H7 (cell line): ENCODE results near the gene NHEJ1. TPM values are rescaled to one million over a fixed set of nuclear protein-coding genes. Genes with fewer than 3 reads are reported as not detected.
A peak's percentile ranks its signal among the peaks of the same experiment; 100 is the strongest.

ENCODE experiments used
- DNase-seq: peaks from one replicate; pipeline ENCODE4 v3.0.0; 2012
- H3K27me3 ChIP-seq: 2 replicates; pipeline ENCODE4 v1.6.0; 2011; ENCODE audit warnings: mild to moderate bottlenecking, low read length; ENCODE audit not compliant: control insufficient read depth, insufficient read depth
- H3K36me3 ChIP-seq: replicated peaks from 2 replicates; pipeline ENCODE4 v1.5.1; 2011; ENCODE audit warnings: low read length; ENCODE audit not compliant: control insufficient read depth, insufficient read depth
- H3K4me3 ChIP-seq: 2 replicates; pipeline ENCODE4 v1.5.1; 2011; ENCODE audit warnings: low read depth, mild to moderate bottlenecking, control low read depth, low read length, moderate library complexity; ENCODE audit not compliant: insufficient read depth
- total RNA-seq: library from RNA; depleted of rRNA; stranded (reverse); fragments of >200 nt; shearing (Covaris generic); gene quantifications from 2 replicates; pipeline ENCODE4 v1.2.3, GENCODE V29; 2014

The NHEJ1 gene
- total RNA-seq, 1 experiment from 2014 or later: 22.0 TPM

- Histone ChIP-seq H3K36me3 (no peaks in the 10 kb centered on the region), H3K27me3 (no peaks in the 10 kb centered on the region), H3K4me3 (no peak overlapping the region)
- no peak for DNase-seq
These were observed 34.1 kb downstream of the NHEJ1 start for GRCh38 chr2:219126555-219126954.

DNA sequence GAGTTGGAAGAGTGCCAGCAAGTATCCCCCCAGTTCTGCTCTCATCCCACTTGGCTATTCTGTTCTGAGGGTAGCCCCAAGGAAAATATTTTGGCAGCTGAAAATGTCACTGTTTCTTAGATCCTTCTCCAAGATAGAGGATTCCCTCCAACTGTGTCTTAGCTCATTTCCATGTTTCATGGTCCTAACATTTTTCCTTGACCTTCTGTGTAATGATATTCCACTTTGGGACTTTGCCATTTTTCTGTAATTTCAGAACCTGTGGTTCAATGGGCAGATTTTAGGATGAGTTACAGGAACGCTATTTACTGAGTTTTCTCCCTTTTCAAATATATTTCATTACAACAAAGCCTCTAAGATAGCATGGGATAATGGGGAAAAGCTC, 34.7 kb downstream of the NHEJ1 start:
- Histone ChIP-seq H3K36me3 (no peaks in the 10 kb centered on the region), H3K27me3 (no peaks in the 10 kb centered on the region), H3K4me3 (no peak overlapping the region)
- DNase-seq: no peak

- Histone ChIP-seq H3K36me3 (no peaks in the 10 kb centered on the region), H3K4me3 (no peak overlapping the region), H3K27me3 (no peaks in the 10 kb centered on the region)
- no peak for DNase-seq
These were observed 35.3 kb downstream of the NHEJ1 start for GRCh38 chr2:219125225-219125885.

DNA sequence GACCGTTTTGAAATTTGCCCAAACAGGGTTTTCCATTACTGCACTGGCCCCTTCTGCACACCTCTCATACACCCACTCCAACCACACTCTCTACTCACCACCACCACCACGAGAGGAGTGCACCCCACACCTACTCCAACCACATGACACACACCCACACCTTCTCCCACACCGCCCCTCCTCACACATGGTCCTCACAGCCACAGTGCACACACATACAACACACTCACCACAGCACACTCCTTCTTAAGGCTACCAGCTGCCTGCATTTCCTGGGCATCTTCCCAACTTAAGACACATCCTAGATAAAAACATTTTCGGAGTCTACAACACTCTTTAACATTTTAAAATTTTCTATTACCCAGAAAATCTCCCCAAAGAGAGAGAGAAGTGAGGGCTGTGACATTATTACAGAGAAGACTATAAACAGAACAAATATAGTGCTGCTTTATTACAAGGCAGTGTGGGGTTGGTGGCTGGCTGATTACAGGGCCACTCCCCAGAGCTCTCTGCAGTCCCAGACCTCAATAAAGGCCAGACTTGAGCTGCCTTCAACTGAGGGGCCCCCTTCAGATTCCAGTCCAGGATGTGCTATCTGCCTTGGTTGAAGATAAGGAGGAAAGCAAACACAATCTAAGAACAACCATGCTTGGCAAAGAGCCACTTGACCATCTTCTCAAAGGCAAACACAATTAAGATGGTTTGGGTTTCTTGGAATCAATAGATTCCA, 36.1 kb downstream of the NHEJ1 start:
- no peak overlapping the region for H3K4me3 ChIP-seq
- no peak for DNase-seq
- H3K36me3 ChIP-seq: no peaks in the 10 kb centered on the region
- H3K27me3 ChIP-seq: no peaks in the 10 kb centered on the region

DNA sequence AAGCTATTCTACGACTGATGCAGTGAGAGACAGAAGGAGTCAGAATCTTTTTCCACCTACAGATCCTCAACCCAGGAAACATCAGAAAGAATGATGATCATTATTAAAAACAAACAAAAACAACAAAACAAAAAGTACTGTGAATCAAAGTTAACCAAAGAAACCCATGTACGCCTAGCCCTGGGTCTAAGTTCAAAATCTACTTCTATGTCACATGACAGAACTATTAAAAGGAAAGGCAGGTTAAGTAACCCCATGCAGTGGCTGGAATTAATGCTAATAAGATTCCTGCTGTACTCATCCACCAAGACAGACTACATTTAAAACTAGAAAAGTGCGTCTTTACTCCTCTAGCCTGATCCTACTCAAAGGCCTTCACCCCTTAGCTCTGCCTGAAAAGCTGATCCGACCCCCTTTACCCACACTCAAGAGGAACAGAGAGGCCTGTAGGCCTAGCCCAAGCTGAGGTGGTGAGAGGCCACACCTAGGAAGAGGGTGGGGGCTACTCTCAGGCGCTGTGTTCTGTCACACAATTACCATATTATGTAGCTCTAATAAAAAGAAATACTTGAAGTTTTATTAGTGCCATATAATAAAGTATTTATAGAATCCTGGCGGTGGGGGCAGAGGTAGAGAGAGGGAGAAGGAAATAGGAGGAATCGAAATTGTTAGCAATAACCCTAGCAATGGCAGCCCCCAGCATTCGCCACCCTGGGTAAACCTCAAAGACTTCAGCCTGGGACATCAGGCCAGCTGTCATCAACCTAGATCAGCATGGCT, 37.1 kb downstream of the NHEJ1 start:
- no peak for DNase-seq
- H3K27me3 ChIP-seq: no peaks in the 10 kb centered on the region
- no peaks in the 10 kb centered on the region for H3K36me3 ChIP-seq
- H3K4me3 ChIP-seq: no peak overlapping the region

GRCh38 chr2:219122202-219122980, 38.2 kb downstream of the NHEJ1 start:
- no peaks in the 10 kb centered on the region for H3K27me3 ChIP-seq
- no peak overlapping the region for H3K4me3 ChIP-seq
- no peaks in the 10 kb centered on the region for H3K36me3 ChIP-seq
- DNase-seq: no peak

- Histone ChIP-seq H3K36me3 (no peaks in the 10 kb centered on the region), H3K4me3 (no peak overlapping the region), H3K27me3 (no peaks in the 10 kb centered on the region)
- DNase-seq: no peak
These were observed 40.5 kb downstream of the NHEJ1 start for GRCh38 chr2:219120082-219120481.

- Histone ChIP-seq H3K4me3 (no peak overlapping the region), H3K36me3 (no peaks in the 10 kb centered on the region), H3K27me3 (no peaks in the 10 kb centered on the region)
- DNase-seq: peak; percentile 80
These were observed 41.1 kb downstream of the NHEJ1 start for GRCh38 chr2:219119422-219120043.

- no peaks in the 10 kb centered on the region for H3K27me3 ChIP-seq
- H3K4me3 ChIP-seq: no peak overlapping the region
- no peaks in the 10 kb centered on the region for H3K36me3 ChIP-seq
- DNase-seq: no peak
These were observed 42.1 kb downstream of the NHEJ1 start for GRCh38 chr2:219118504-219118903.

- H3K36me3 ChIP-seq: no peaks in the 10 kb centered on the region
- no peak overlapping the region for H3K4me3 ChIP-seq
- no peak for DNase-seq
- no peaks in the 10 kb centered on the region for H3K27me3 ChIP-seq
These were observed 43.6 kb downstream of the NHEJ1 start for GRCh38 chr2:219116776-219117646.

DNA sequence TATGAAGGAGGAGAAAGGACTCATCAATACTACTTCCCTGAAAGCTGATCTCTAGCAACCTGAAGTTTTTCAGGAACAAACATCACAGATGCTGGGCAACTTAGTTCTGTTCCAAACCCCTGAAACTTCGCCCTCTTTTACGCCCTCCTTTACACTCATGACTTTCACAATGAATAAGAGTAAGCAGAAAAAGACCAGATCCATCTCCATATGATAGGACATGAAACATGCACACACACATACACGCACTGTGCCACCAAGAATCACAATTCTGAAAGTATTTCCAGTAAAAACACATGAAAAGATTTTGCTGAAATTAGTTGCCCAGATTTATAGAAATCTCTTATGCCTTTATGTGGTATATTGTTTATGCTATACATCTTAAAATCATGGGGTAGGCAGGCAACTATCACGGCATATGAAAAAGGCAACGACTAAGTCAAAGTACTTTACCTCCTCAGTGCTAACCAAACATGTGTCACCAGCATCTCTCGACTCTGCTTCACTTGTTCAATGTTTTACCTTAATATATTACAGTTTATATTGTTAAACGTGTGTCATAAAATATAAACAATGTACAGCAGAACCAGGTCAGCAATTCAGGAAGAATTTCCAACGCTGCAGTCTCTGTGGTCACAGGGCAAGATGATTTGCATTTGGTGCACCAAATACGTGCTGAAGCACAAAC, 47.8 kb downstream of the NHEJ1 start:
- no peaks in the 10 kb centered on the region for H3K27me3 ChIP-seq
- DNase-seq: no peak

DNA sequence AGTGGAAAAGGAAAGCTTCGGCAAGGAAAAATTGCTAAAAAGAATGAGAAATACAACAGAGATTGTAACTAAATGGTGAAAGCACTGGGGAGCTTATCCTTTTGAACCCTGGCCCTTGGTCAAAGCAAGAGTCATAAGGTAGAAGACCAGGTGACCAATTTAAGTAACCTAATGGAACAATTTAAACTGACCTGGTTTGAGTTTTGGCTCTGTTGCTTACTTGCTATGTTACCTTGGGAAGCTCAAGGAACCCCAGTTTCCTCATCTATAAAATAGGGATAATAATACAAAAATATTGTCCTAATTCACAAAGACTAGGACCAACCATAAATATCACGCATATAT, 48.6 kb downstream of the NHEJ1 start:
- H3K36me3 ChIP-seq: no peaks in the 10 kb centered on the region
- H3K4me3 ChIP-seq: no peak overlapping the region
- H3K27me3 ChIP-seq: no peaks in the 10 kb centered on the region
- DNase-seq: no peak

More for the DNA sequence above, 47.8 kb downstream of the NHEJ1 start:
- no peak overlapping the region for H3K4me3 ChIP-seq
- H3K36me3 ChIP-seq: no peaks in the 10 kb centered on the region
